GM21528 (cell line): ENCODE data around the gene WDFY4.

Experiments used
- ATAC-seq: cut with Tn5 transposase; IDR thresholded peaks from one replicate; pipeline ENCODE4 v1.9.1; 2021; ENCODE audit warnings: mild to moderate bottlenecking, moderate library complexity; ENCODE audit not compliant: unreplicated experiment, low FRiP score

The WDFY4 gene

DNA sequence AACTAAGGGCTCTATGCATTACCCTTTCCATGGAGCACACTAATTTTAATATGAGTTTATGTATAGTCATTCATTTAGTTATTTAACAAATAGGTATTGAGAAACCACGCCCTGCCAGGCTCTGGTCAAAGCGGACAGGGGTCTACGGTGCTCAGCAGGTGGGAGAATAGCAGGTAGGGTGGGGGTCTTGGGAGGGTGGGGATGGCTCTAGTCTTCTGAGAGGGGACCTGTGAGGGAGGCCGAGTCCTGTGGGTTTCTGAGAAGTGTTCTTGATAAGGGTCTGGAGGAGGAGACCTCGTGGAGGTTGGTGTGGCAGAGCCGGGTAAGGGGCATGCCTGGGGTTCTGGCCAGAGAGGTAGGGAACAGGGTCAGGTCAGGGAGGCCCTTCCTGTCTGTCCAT lies 1.1 kb downstream of the WDFY4 start:
- ATAC-seq, result no peak

DNA sequence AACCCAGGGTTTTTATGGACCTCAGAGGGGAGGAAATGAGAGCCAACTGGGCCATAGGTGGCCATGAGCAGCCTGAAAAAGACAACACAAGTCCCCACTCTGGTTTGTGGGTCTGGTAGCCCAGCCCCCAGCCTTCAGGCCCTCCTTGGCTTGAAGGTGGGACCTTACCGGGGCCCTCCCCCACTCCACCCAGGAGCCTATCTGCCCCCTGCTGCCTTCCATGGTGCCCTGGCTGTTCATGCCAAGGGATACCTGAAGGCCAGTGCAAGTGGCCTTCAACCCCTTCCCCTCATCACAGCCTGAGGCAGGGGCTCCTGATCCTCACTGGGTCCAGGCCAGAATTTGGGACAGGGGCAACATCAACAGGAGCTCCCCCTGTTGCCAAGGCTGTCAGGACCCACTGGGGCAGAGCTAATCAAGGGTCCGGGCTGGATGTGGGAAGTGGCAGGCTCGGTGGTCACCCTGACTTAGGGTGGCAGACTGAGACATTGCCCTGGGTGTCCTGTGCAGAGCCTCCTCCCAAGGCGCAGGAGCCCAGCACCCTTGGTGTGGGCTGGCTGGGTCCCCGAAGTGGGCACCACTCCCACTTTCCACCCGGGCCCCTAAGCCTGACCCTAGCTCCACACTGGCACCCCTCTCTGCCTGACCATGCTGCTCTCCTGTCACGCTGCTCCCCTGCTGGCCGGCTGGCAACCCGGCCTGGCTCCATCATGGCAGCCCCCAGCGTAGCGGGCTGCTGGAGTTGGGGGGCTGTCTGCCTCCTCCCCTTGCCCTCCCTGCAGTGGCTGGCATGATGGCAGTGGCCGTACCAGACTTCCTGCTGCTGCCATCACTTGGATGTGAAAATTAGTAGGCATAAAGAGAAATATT lies 6.4 kb downstream of the WDFY4 start:
- no peak for ATAC-seq

DNA sequence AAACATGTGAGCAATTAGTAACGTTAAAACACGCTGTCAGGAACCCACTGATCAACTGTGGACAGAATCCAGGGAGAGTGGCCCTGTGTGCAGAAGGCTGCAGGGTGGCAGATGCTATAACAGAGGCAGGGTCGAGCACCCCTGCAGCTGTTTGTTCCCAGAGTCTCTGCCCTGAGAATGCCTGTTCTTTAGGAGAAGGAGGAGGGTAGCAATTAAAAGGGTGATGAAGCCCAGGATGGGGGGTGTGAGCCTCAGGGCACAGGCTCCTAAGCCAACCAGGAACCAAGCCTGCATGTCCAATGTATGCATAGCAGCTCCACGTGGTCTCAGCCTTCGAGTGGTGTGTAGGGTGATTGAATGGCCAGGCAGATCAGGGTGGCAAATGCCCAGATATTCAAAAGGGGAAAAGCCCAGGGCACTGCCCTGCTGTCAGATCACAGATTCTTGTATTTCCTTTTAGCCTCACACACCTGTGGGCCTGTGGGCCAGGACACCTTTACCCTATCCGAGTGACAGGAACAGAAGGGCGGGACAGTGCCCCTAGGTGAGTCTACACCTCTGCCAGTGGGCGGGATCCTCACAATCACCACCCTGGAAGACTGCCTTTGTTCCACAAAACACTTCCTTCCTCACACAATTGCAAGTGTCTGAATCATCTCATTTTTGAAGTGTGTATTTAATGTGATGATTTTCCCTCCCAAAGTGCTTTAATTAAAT lies 7.3 kb downstream of the WDFY4 start:
- ATAC-seq, result no peak

DNA sequence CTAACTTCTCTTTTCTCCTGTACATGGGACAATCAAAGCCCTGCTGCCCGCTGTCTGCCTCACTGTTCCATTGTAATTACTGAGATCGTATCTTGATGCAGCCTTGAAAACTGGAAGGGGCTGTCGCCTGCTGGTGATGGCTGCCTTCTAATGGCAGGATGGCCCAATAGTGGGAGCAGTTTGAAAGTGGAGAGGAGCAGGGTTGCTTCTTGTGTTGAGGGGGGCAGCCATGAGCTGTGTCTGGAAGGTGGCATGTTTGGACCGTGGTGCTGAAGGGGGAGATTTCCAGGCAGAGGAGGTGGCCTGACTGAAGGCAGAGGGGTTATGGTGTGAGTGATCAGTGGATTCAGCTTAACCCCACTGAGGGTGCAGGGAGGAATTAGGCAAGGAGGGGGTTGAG lies 8.1 kb downstream of the WDFY4 start:
- ATAC-seq, result no peak

DNA sequence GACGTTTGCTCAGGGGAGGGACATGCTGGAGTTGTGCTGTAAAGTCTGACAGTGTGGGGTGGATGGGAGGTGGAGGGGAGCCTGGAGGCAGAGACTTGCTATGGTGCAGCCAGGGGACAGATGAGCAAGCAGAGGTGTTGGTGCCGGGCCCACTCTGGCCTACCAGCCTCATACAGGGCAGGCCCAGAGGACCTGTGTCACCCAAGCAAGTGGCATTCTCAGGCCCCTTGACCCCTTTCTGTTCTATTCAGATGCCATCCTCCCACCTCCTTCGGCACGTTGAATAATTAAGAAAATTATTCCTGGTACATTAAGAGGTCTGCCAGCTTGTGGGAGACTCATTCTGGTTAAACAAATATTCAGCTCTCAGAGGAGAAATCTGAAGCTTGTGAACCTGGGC lies 8.5 kb downstream of the WDFY4 start:
- no peak for ATAC-seq

DNA sequence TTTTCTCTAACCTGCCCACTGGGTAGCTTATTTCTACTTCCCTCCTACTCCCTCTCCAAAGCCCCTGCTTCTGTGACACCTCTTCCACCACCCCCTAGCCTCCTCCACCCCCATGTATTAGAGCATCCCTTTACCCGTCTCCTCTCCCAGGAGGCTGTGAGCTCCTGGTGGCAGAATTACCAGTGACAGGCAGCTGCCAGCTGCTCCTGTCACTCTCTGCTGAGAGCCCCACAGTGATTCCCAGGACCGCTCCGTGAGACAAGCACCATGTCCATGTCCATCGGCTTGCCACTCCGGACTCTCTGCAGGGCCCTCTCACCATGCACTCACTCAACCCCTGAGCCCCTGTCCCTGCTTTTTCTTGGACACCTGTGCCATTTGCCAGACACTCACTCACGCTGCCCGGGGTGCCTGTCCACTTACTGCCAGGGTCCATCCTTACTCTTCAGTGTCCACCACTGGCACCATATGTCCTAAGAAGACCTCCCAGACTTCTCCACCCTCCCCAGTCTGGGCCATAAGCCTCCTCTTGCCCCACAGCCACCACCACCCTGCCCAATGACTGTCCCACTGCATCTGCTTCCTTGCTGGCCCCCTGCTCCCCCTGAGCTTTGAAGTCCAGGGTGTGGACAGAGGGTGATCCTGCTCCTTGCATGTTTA lies 9.8 kb downstream of the WDFY4 start:
- ATAC-seq, result no peak

DNA sequence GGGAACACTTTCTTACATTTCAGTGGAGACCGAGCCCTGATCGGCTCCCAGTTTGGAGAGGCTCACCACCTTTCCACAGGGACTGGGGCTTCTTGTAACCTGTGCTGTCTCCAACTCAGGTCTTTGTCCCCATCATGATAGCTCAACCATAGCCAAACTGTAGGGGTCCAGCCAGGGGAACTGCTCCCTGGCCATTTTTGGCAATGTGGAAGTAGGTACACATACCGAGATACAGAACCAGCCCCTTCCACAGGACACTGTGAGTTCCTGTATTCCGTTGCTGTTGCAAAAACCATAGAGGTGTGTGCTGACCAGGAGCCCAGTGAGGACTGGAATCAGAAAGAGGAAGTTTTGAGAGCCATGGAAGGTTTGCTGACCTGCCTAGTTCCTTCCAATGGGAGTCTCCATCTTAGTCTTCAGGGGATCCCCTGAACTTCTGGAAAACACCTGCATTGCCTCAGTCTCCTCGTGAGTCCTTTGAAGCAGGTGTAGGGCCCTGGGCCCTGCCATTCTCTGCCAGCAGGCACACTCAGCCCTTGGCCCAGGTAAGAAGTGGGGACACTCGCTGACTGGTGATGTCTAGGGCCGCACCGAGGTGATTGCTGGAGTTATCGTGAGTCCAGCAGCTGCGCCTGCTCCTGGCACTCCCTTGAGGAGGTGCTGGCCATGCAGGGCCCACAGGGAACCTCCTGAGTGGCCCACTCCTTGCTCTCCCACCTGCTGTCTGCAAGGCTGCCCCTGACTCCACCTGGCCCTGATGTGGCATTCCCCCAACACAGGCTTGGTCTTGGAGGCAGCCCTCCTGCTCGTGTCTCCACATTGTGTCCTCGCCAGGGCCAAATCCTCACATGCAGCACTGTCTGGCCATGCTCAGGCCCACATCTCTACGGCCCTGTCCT lies 11.2 kb downstream of the WDFY4 start:
- ATAC-seq, result no peak

DNA sequence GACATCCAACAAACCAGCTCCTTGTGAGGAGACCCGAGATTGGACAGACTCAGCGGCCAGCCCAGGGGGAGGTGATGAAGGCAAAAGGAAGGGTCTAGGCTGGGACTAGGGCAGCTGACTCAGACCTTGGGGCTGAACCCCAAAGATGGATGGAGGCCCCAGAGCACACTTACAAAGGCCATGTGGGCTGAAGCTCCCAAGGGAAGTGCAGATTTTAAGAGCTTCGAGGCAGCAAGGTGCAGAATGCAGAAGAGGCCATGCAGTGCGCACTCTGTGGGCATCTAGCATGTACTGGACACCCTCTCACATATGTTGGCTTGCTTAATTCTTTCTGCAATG lies 11.8 kb downstream of the WDFY4 start:
- ATAC-seq, result no peak

DNA sequence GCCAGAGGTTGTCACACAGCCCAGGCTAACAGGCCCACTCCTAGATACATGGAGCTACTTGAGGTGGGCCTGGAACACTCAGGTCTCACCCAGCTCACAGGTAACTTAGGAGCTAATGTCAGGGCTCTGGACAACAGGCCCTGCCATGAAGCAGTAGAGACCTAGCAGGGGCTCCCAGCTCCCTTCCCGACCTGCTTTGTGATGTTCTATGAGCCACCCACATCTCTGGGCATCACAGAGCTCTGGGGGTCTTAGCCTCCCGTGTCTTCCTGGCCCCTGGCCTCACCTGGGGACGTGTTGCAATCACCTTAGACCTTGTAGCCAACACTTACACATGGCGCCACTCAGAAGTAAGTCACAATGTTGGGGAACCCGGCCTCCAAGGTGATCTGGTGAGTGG lies 12.4 kb downstream of the WDFY4 start:
- no peak for ATAC-seq

DNA sequence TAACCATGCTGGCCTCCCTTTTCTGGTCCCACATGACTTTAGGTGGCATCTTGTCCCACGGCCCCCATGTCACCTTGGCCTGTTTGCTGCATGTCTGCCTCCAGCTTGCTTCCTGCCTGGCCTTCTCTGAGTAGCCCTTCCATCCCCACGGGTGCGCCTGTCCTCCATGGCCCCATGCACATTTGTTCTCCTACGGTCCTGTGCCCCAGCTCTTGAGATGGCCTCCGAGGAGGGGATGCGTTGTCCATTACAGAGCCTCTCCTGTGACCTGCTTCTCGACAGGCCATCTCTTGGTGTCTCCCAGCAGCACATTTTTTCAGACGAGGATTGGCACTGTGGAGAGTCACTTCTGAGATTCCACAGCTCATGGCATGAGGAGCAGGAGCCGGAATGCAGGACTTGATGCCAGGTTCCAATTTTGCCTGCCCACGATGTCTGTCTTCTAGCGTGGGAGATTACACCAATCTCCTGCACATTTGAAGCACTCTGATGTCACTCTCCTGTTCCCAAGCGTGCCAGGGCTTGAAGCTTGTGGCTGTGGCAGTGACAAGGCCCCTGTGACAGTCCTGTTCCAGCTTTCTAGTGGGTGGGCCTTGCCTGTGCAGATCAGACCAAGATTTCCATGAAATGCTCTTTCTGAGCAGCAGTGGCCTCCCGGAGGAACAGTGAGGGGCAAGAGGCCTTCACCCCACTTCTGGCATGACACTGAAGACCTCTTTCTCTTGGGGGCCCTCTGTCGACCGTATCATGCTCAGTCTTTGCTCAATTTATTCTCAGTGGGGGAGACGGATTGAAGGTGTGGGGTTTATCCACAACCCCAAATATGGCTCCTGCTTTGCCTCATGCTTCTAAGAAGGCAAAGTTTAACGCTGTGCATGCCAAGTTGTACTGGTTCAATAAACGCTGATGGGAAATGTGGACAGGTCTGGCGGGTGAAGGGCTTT lies 13.4 kb downstream of the WDFY4 start:
- ATAC-seq, result no peak

DNA sequence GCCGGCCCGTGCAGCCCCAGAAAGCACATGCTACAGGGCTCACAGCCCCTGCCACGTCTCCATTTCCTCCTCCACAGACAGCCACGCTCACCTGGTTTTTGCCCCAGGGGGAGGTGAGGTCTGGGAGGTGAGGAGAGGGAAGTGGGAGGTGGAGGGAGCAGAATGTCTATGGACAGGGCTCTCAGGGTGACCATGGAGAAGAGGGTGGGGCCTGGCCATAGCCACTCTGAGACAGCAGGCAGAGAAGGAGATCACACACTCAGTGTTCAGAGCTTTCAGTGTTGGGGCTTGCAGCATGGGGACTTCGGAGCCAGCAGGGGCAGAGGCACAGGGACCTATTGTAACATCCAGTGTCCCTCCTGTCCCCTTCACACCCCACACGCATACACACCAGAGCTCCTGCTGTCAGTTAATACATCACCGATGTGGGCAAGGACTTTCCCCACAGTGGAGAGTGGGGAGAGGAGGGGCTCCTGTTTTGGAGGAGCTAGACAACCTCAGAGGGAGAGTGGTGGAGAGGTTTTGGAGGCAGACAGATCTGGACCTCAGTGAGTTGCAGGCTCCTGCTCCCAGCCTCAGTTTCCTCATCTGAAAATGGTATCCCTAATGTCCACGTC lies 14.4 kb downstream of the WDFY4 start:
- no peak for ATAC-seq

DNA sequence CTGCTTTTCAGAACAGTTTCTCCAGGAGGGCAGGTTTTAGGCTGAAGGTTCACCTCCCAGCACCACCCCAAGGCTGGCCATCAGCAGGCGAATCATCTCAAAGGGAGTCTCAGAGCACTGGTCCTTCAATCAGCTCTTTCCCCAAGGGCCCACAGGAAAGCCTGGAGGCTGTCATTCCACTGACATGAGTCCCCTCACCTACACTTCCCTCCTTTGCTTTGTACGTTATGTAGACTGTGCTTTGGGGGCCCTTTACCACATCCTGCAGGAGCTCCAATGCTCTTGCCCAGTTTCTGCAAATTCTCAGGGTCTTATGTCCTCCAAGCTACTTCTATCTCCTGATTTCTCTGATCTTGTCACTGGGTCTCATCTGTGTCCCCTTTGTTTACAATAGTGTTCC lies 15.4 kb downstream of the WDFY4 start:
- no peak for ATAC-seq

DNA sequence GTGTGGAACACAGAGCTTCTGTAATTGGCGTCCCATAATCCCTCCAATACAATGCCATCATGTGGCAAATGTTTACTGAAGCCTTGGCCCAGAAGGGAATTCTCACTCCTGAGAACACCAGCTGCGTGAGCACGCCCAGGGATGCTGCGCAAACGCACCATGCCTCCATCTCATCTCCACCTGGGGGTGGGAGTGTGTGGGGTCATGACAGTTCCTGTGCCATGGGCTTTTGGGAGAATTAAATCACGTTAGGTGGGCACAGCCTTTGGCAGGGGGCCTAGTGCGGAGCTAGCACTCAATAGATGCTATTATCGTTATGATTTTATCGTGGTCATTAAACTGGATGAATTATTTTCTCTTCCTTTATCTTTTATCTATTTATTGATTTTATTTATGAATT lies 15.8 kb downstream of the WDFY4 start:
- ATAC-seq, result no peak

DNA sequence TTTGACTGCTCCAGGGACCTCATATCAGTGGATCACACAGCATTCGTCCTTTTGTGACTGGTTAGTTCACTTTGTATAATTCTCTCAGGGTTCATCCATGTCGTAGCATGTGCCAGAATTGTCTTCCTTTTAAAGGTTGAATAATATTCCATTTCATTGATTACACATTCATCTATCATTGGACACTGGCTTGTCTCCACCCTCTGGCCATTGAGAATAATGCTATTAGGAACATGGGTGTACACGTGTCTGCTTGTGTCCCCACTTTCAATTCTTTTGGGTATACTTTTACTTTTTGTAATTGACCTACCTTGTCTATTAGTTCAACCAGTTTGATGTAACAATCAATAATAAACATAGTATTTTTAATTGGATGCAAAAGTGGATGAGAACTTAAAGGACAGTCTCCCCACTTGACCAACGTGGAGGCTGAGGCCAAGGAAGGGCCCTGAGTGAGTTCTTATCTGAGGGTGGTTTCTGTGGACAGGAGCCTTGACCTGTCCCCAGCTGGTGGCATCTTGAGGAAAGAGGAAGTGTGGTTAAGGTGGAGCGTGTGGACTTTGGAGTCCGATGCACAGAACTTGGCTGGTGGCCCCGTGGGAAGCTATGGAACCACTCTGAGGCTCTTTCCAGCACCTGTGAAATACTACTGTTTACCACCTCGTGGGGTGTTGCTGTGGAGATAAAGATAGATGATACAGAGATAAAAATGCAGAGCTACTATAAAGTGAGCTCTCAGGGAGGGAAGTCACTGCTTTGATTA lies 16.6 kb downstream of the WDFY4 start:
- ATAC-seq, result no peak

DNA sequence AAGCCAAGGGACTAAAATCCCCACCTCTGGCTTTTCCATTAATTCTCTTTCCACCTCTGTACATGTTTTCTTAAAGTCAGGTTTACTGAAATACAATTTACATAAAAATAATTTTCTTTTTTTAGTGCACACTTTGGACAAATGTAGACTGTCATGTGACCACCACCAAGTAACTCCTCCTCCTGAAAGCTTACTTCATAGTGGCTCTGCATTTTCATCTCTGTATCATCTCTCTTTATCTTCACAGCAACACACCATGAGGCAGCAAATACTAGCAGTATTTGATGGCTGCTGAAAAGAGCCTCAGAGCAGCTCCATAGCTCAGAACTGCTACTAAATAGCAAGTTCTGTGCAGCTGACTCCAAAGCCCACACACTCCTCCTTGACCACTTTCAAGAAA lies 17.3 kb downstream of the WDFY4 start:
- ATAC-seq, result no peak

DNA sequence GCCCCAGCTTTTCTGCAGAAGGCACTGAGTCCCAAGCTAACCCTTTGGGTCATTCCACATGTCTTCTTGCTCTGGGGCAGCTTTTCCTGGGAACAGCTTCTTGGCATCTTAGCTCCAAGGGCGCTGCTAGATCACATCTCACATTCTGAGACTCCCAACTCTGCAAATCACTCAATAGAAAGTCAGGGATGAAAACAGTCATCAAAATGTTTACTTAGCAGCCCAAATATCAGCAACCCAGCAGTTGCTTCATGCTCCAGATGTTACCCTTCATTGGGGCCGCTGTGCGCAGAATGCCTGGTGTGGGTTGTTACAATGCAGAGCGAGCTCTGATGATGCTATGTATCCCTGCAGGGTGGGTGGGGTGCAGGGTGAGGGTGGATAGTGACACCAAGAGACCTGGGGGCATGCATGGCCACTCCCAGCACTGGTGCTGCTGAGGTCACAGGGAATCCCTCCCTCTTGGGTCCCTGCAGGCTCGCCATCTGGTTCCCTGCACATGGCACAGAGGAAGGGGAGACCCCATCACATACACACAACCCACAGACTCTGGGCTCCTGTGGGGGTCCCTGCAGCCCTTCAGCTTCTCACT lies 19.0 kb downstream of the WDFY4 start:
- no peak for ATAC-seq

DNA sequence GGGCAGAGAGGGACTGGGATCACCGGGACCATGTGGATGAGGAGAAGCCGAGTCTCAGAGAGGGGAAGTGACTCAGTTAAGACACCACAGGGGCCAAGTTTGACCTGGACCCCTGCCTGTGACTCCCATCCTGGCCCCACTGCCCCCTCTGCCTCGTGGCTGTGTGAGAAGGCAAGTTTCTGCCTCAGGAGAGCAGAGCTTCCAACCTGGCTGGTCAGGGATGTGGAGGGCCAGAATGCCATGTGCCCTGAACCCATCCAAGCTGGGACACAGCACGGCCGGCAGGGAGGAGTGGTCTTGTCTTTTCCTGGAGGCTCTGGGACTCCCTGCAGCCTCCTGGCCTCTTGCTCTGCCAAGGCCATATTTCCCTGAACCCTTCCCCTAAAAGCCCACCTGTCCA lies 19.5 kb downstream of the WDFY4 start:
- no peak for ATAC-seq

DNA sequence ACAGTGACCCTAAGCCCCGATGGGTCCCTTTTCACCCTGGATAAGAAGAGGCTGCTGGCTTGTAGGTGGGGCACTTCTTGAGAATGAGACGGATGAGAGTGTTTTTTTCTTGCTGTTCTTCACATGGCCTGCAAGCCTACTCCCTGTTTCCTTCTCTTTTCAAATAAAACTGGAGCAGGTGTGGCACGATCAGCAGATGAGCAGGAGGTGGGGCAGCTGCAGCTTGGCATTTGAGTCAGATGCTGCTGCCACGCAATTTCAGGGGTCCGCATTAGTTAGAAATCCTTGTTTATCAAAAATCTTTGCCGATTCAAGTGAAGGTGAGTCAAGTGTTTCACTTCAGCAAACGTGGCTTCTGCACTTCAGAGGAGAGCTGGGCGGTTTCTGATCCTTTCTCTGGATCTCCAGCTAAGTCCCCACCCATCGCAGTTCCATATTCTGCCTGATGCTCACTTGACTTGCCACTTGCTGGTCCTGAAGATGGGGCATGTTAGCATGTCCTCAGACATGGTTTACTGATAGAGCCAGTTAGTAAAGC lies 20.8 kb downstream of the WDFY4 start:
- ATAC-seq, result no peak
